ENCODE data around the gene VSNL1.

VSNL1 gene

GRCh38 chr2:17682098-17682857 is 141.8 kb downstream of the VSNL1 start:
- H3K14ac ChIP-seq (ENCODE audit: low read length), result no peak overlapping the region
- H3K4ac ChIP-seq (ENCODE audit: low read depth, low read length), result no peak overlapping the region
- H3K27ac ChIP-seq (ENCODE audit: low read depth, low read length), result no peak overlapping the region
- no peaks in the 10 kb centered on the region for H3K79me2 ChIP-seq (ENCODE audit: control insufficient read depth, insufficient read depth, low read length, poor library complexity)
- H3K23ac ChIP-seq (ENCODE audit: low read length), result no peak overlapping the region
- no peak overlapping the region for H4K8ac ChIP-seq (ENCODE audit: low read depth, low read length)
- H3K4me1 ChIP-seq (ENCODE audit: control insufficient read depth in 1 of 2, insufficient read depth in 2 of 2, low read length in 2 of 2), result no peaks in the 10 kb centered on the region
- no peak overlapping the region for H3K9ac ChIP-seq (ENCODE audit: low read length)
- no peak overlapping the region for H2AFZ ChIP-seq (ENCODE audit: insufficient read depth, low read length, poor library complexity)
- no peak overlapping the region for H3K4me3 ChIP-seq (ENCODE audit: low read depth, low read length)
- no peak overlapping the region for H2BK12ac ChIP-seq (ENCODE audit: low read length)
- no peak for DNase-seq
- no peak overlapping the region for H3K18ac ChIP-seq (ENCODE audit: low read length)
- no peak overlapping the region for H4K12ac ChIP-seq (ENCODE audit: low read depth, low read length)
- H2BK5ac ChIP-seq (ENCODE audit: low read depth, low read length, poor library complexity), result no peak overlapping the region
- no peak overlapping the region for H2AK5ac ChIP-seq (ENCODE audit: low read length)
- H3K36me3 ChIP-seq (ENCODE audit: control insufficient read depth in 1 of 2, insufficient read depth in 2 of 2, low read length in 2 of 2), result no peaks in the 10 kb centered on the region
- H3K9me3 ChIP-seq (ENCODE audit: insufficient read depth, low read depth, low read length), result no peaks in the 10 kb centered on the region
- H3K79me1 ChIP-seq (ENCODE audit: low read length), result no peaks in the 10 kb centered on the region
- no peak overlapping the region for H2BK120ac ChIP-seq (ENCODE audit: insufficient read depth, low read length, poor library complexity)
- H3K4me2 ChIP-seq (ENCODE audit: low read length), result no peak overlapping the region
- H3K27me3 ChIP-seq (ENCODE audit: insufficient read depth, low read length), result no peaks in the 10 kb centered on the region
- no CpG with 5 or more reads among the region's 6 CpGs for WGBS (ENCODE audit: extremely low coverage, insufficient coverage, insufficient read length)
- no peak overlapping the region for H4K91ac ChIP-seq (ENCODE audit: low read depth, low read length)

- Histone ChIP-seq H3K4me1 (ENCODE audit: control insufficient read depth in 1 of 2, insufficient read depth in 2 of 2, low read length in 2 of 2) (no peaks in the 10 kb centered on the region), H2AK5ac (ENCODE audit: low read length) (no peak overlapping the region), H2BK5ac (ENCODE audit: low read depth, low read length, poor library complexity) (no peak overlapping the region), H3K79me1 (ENCODE audit: low read length) (no peaks in the 10 kb centered on the region), H3K14ac (ENCODE audit: low read length) (no peak overlapping the region), H3K27me3 (ENCODE audit: insufficient read depth, low read length) (no peaks in the 10 kb centered on the region), H2BK120ac (ENCODE audit: insufficient read depth, low read length, poor library complexity) (no peak overlapping the region), H3K4me3 (ENCODE audit: low read depth, low read length) (no peak overlapping the region), H3K23ac (ENCODE audit: low read length) (no peak overlapping the region), H3K79me2 (ENCODE audit: control insufficient read depth, insufficient read depth, low read length, poor library complexity) (no peaks in the 10 kb centered on the region), H2AFZ (ENCODE audit: insufficient read depth, low read length, poor library complexity) (no peak overlapping the region), H2BK12ac (ENCODE audit: low read length) (no peak overlapping the region), H4K8ac (ENCODE audit: low read depth, low read length) (no peak overlapping the region), H3K4me2 (ENCODE audit: low read length) (no peak overlapping the region), H4K12ac (ENCODE audit: low read depth, low read length) (no peak overlapping the region), H3K4ac (ENCODE audit: low read depth, low read length) (no peak overlapping the region), H3K9me3 (ENCODE audit: insufficient read depth, low read depth, low read length) (no peaks in the 10 kb centered on the region), H3K27ac (ENCODE audit: low read depth, low read length) (no peak overlapping the region), H4K91ac (ENCODE audit: low read depth, low read length) (no peak overlapping the region), H3K18ac (ENCODE audit: low read length) (no peak overlapping the region), H3K9ac (ENCODE audit: low read length) (no peak overlapping the region), H3K36me3 (ENCODE audit: control insufficient read depth in 1 of 2, insufficient read depth in 2 of 2, low read length in 2 of 2) (peaks cover 0 to 2% of the 10 kb centered on the region in 2 experiments)
- WGBS (ENCODE audit: extremely low coverage, insufficient coverage, insufficient read length), result no CpG with 5 or more reads among the region's 2 CpGs
- DNase-seq, result no peak
Observed at GRCh38 chr2:17683981-17684380, 143.5 kb downstream of the VSNL1 start.

- H2AFZ ChIP-seq (ENCODE audit: insufficient read depth, low read length, poor library complexity), result no peak overlapping the region
Observed at GRCh38 chr2:17688600-17688999, 148.1 kb downstream of the VSNL1 start.

GRCh38 chr2:17689010-17689409 is 148.5 kb downstream of the VSNL1 start:
- no peak overlapping the region for H3K27ac ChIP-seq (ENCODE audit: low read depth, low read length)

More at GRCh38 chr2:17688600-17688999, 148.1 kb downstream of the VSNL1 start:
- Histone ChIP-seq H3K79me2 (ENCODE audit: control insufficient read depth, insufficient read depth, low read length, poor library complexity) (no peaks in the 10 kb centered on the region), H3K9me3 (ENCODE audit: insufficient read depth, low read depth, low read length) (no peaks in the 10 kb centered on the region), H3K4me1 (ENCODE audit: control insufficient read depth in 1 of 2, insufficient read depth in 2 of 2, low read length in 2 of 2) (no peaks in the 10 kb centered on the region), H3K79me1 (ENCODE audit: low read length) (no peaks in the 10 kb centered on the region), H4K91ac (ENCODE audit: low read depth, low read length) (no peak overlapping the region), H2AK5ac (ENCODE audit: low read length) (no peak overlapping the region), H3K4ac (ENCODE audit: low read depth, low read length) (no peak overlapping the region), H3K4me2 (ENCODE audit: low read length) (no peak overlapping the region), H3K4me3 (ENCODE audit: low read depth, low read length) (no peak overlapping the region), H4K12ac (ENCODE audit: low read depth, low read length) (no peak overlapping the region), H2BK120ac (ENCODE audit: insufficient read depth, low read length, poor library complexity) (no peak overlapping the region), H3K14ac (ENCODE audit: low read length) (no peak overlapping the region), H3K18ac (ENCODE audit: low read length) (no peak overlapping the region), H3K27me3 (ENCODE audit: insufficient read depth, low read length) (no peaks in the 10 kb centered on the region), H3K27ac (ENCODE audit: low read depth, low read length) (no peak overlapping the region), H2BK12ac (ENCODE audit: low read length) (no peak overlapping the region), H3K36me3 (ENCODE audit: control insufficient read depth in 1 of 2, insufficient read depth in 2 of 2, low read length in 2 of 2) (peaks cover under 1 to 3% of the 10 kb centered on the region in 2 experiments), H4K8ac (ENCODE audit: low read depth, low read length) (no peak overlapping the region), H3K23ac (ENCODE audit: low read length) (no peak overlapping the region), H3K9ac (ENCODE audit: low read length) (no peak overlapping the region), H2BK5ac (ENCODE audit: low read depth, low read length, poor library complexity) (no peak overlapping the region)
- DNase-seq, result no peak
- WGBS (ENCODE audit: extremely low coverage, insufficient coverage, insufficient read length), result no CpG with 5 or more reads among the region's 1 CpG

More at GRCh38 chr2:17689010-17689409, 148.5 kb downstream of the VSNL1 start:
- Histone ChIP-seq H3K23ac (ENCODE audit: low read length) (no peak overlapping the region), H3K79me2 (ENCODE audit: control insufficient read depth, insufficient read depth, low read length, poor library complexity) (no peaks in the 10 kb centered on the region), H3K14ac (ENCODE audit: low read length) (no peak overlapping the region), H3K9me3 (ENCODE audit: insufficient read depth, low read depth, low read length) (no peaks in the 10 kb centered on the region), H4K91ac (ENCODE audit: low read depth, low read length) (no peak overlapping the region), H2AK5ac (ENCODE audit: low read length) (no peak overlapping the region), H3K36me3 (ENCODE audit: control insufficient read depth in 1 of 2, insufficient read depth in 2 of 2, low read length in 2 of 2) (peaks cover 3 to 4% of the 10 kb centered on the region in 2 experiments), H3K4me1 (ENCODE audit: control insufficient read depth in 1 of 2, insufficient read depth in 2 of 2, low read length in 2 of 2) (no peaks in the 10 kb centered on the region), H2BK5ac (ENCODE audit: low read depth, low read length, poor library complexity) (no peak overlapping the region), H3K4me3 (ENCODE audit: low read depth, low read length) (no peak overlapping the region), H4K12ac (ENCODE audit: low read depth, low read length) (no peak overlapping the region), H3K27me3 (ENCODE audit: insufficient read depth, low read length) (no peaks in the 10 kb centered on the region), H3K4ac (ENCODE audit: low read depth, low read length) (no peak overlapping the region), H3K9ac (ENCODE audit: low read length) (no peak overlapping the region), H3K18ac (ENCODE audit: low read length) (no peak overlapping the region), H2AFZ (ENCODE audit: insufficient read depth, low read length, poor library complexity) (no peak overlapping the region), H3K4me2 (ENCODE audit: low read length) (no peak overlapping the region), H4K8ac (ENCODE audit: low read depth, low read length) (no peak overlapping the region), H2BK12ac (ENCODE audit: low read length) (no peak overlapping the region), H2BK120ac (ENCODE audit: insufficient read depth, low read length, poor library complexity) (no peak overlapping the region), H3K79me1 (ENCODE audit: low read length) (no peaks in the 10 kb centered on the region)
- WGBS (ENCODE audit: extremely low coverage, insufficient coverage, insufficient read length), result no CpG with 5 or more reads among the region's 6 CpGs
- DNase-seq, result no peak
